HUES48 (cell line): Measurements from ENCODE around the gene ST7.

Experiments
- H3K27ac ChIP-seq: one replicate; pipeline ENCODE4 v1.7.0; 2013; ENCODE audit warnings: low read depth, low read length, inconsistent platforms
- H3K27me3 ChIP-seq: 2 replicates; pipeline ENCODE4 v1.6.1; 2013; ENCODE audit warnings: mild to moderate bottlenecking, low read length; ENCODE audit not compliant: control insufficient read depth, insufficient read depth
- H3K36me3 ChIP-seq: 2 replicates; pipeline ENCODE4 v1.6.1; 2013; ENCODE audit warnings: low read length; ENCODE audit not compliant: control insufficient read depth, insufficient read depth
- H3K4me1 ChIP-seq: 2 replicates; pipeline ENCODE4 v1.6.1; 2013; ENCODE audit warnings: mild to moderate bottlenecking, low read length; ENCODE audit not compliant: control insufficient read depth, insufficient read depth
- H3K4me3 ChIP-seq: 2 replicates; pipeline ENCODE4 v1.5.1; 2013; ENCODE audit warnings: mild to moderate bottlenecking, low read depth, low read length
- H3K9ac ChIP-seq: 2 replicates; pipeline ENCODE4 v1.6.1; 2013; ENCODE audit warnings: mild to moderate bottlenecking, low read depth, low read length, moderate library complexity
- H3K9me3 ChIP-seq: 2 replicates; pipeline ENCODE4 v1.6.1; 2013; ENCODE audit warnings: low read length; ENCODE audit not compliant: control insufficient read depth, insufficient read depth

The ST7 gene

GRCh38 chr7:117034851-117035464 lies 81.7 kb downstream of the ST7 start:
- Histone ChIP-seq H3K4me3 (no peak overlapping the region), H3K36me3 (no peaks in the 10 kb centered on the region), H3K9ac (no peak overlapping the region), H3K27ac (no peak overlapping the region), H3K9me3 (peaks cover 8% of the 10 kb centered on the region), H3K27me3 (no peaks in the 10 kb centered on the region), H3K4me1 (peaks cover 8% of the 10 kb centered on the region; the same call in 1 of the 2 replicates)

DNA sequence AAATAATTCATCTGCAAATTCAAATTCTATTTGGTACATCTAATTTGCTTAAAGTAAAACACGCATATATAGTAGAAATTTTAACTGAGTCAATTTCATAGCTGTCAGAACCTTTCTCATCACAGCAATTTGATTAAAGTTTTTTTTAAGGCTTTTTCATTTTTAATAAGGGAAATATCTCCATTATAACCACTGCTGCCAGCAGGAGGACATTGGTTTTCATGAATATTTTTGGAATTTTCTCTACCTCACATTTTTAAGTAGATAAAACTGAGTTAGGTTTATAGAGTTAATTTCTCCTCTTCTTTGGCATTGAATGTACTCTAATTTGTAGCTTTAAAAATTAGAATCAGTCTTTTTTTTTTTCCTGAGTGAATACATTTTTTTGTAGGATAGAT lies 82.2 kb downstream of the ST7 start:
- H3K4me3 ChIP-seq = no peak overlapping the region
- no peak overlapping the region for H3K9ac ChIP-seq
- peaks cover 8% of the 10 kb centered on the region; the same call in 1 of the 2 replicates for H3K4me1 ChIP-seq
- H3K9me3 ChIP-seq = peaks cover 7% of the 10 kb centered on the region
- H3K36me3 ChIP-seq = no peaks in the 10 kb centered on the region
- no peak overlapping the region for H3K27ac ChIP-seq
- no peaks in the 10 kb centered on the region for H3K27me3 ChIP-seq

DNA sequence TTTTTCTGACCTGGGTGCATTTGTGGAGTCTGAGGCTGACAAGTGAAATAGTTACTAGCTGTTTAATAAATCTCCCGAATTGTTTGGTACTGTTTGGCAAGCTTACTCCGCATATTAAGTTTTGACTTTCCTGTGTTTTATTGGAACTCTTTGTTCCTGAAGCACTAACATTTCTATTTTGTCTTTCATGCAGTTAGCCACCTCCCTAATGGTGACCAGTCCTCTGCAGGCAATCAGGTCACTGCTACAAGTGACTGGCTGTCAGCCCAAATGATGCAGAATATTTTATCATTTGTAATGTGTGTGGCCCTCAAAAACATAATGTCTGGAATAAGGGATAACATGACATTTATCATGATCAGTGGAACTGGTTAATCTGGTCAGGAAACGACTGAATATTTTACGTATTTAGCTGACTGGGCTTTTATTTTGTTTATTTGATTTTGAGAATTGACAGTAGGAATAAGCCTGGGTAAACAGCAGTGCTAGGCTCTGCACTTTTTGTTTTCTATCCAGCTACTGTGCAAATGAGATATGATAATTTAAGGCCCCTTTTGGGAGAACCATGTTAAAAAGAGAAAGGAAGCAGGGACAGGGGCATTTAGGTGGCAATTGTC lies 82.9 kb downstream of the ST7 start:
- Histone ChIP-seq H3K9ac (no peak overlapping the region), H3K27me3 (no peaks in the 10 kb centered on the region), H3K4me1 (peaks cover 8% of the 10 kb centered on the region; the same call in 1 of the 2 replicates), H3K27ac (no peak overlapping the region), H3K36me3 (no peaks in the 10 kb centered on the region), H3K4me3 (no peak overlapping the region), H3K9me3 (peaks cover 2% of the 10 kb centered on the region)

GRCh38 chr7:117036836-117037235 lies 83.5 kb downstream of the ST7 start:
- Histone ChIP-seq H3K27ac (no peak overlapping the region), H3K4me1 (peaks cover 8% of the 10 kb centered on the region; the same call in 1 of the 2 replicates), H3K9ac (no peak overlapping the region), H3K36me3 (no peaks in the 10 kb centered on the region), H3K4me3 (no peak overlapping the region), H3K27me3 (no peaks in the 10 kb centered on the region), H3K9me3 (no peaks in the 10 kb centered on the region)

- Histone ChIP-seq H3K4me1 (peaks cover 8% of the 10 kb centered on the region; the same call in 1 of the 2 replicates), H3K36me3 (no peaks in the 10 kb centered on the region), H3K27ac (no peak overlapping the region), H3K9ac (no peak overlapping the region), H3K9me3 (no peaks in the 10 kb centered on the region), H3K4me3 (no peak overlapping the region), H3K27me3 (no peaks in the 10 kb centered on the region)
Observed at GRCh38 chr7:117038408-117038807, 85.1 kb downstream of the ST7 start.

- peaks cover 8% of the 10 kb centered on the region; the same call in 1 of the 2 replicates for H3K4me1 ChIP-seq
- no peak overlapping the region for H3K9ac ChIP-seq
- no peak overlapping the region for H3K27ac ChIP-seq
- no peaks in the 10 kb centered on the region for H3K27me3 ChIP-seq
- H3K4me3 ChIP-seq = no peak overlapping the region
- no peaks in the 10 kb centered on the region for H3K36me3 ChIP-seq
- no peaks in the 10 kb centered on the region for H3K9me3 ChIP-seq
Observed at GRCh38 chr7:117041007-117041406, 87.7 kb downstream of the ST7 start.

- no peak overlapping the region for H3K9ac ChIP-seq
- peaks cover 4% of the 10 kb centered on the region; the same call in 1 of the 2 replicates for H3K4me1 ChIP-seq
- H3K27me3 ChIP-seq = no peaks in the 10 kb centered on the region
- H3K9me3 ChIP-seq = no peaks in the 10 kb centered on the region
- no peak overlapping the region for H3K27ac ChIP-seq
- H3K4me3 ChIP-seq = no peak overlapping the region
- H3K36me3 ChIP-seq = no peaks in the 10 kb centered on the region
Observed at GRCh38 chr7:117041822-117042221, 88.5 kb downstream of the ST7 start.

DNA sequence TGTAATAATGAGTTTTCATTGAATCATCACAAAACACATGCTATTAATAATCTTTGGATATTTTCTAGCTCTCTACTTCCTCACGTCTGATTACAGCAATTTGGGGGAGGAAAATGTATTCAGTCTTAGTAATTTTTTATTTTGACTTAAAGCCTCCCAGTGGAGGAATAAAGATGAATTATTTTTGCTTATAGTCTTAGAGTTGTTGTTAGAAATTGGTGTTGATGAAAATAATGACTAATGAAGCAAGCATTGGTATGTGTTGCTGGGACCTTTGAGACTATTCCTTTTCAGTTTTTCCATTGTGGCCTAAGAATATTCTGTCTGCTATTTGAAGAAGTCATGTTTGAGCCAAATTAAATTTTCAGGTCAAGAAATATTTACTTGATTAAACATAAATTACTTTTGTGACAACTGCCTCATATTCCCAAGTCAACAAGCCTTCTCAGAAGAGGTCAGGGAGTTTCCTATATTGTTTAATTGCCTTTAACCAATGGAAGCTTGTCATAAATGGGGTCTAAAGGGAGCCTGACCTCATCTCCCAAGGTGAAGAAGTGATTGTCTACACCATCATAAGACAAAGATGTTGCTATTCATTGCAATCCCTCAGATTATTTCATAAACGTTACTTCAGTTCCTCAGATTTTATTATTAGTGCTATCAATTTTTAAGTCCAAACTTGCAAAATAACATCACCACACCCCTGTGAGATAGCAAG lies 90.0 kb downstream of the ST7 start:
- Histone ChIP-seq H3K36me3 (no peaks in the 10 kb centered on the region), H3K9me3 (no peaks in the 10 kb centered on the region), H3K9ac (no peak overlapping the region), H3K4me3 (no peak overlapping the region), H3K4me1 (no peaks in the 10 kb centered on the region), H3K27me3 (no peaks in the 10 kb centered on the region), H3K27ac (no peak overlapping the region)

- no peaks in the 10 kb centered on the region for H3K4me1 ChIP-seq
- H3K27me3 ChIP-seq = no peaks in the 10 kb centered on the region
- no peak overlapping the region for H3K4me3 ChIP-seq
- H3K36me3 ChIP-seq = no peaks in the 10 kb centered on the region
- H3K27ac ChIP-seq = no peak overlapping the region
- no peaks in the 10 kb centered on the region for H3K9me3 ChIP-seq
- H3K9ac ChIP-seq = no peak overlapping the region
Observed at GRCh38 chr7:117044664-117045063, 91.4 kb downstream of the ST7 start.

DNA sequence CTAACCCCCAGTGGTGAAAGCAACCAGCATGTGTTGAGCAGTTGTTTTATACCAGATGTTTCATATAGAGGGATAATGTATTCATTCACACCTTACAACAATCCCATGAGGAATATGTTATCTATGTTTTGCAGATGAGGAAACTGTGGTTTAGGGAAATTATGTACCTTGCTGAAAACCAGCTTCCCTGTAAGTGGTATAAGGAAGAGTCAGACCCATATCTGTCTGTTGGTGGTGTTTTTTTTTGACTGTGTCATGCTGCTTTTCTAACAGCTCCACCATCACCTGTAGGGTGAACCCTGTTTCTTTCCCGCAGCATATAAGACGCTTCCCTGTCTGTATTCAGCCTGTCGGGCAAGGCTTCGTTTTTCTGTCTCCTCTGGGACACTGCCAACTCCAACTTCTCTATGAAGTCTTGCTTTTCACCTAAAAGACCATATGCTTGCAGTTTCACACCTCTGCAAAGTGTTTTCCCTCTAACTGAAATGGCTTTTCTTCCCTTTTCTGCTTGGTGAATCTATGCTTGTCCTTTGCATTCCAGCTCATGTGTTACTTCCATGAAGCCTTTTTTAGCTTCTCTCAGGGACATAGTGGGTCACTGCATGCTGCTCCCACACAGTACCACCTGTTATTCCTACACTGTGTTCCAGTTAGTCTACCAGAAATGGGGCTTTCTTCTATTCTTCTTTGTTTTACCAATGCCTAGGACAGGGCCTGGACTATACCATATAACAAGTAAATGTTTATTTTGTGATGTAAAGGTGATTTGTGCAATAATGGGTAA lies 92.8 kb downstream of the ST7 start:
- Histone ChIP-seq H3K27me3 (no peaks in the 10 kb centered on the region), H3K4me1 (no peaks in the 10 kb centered on the region), H3K9me3 (no peaks in the 10 kb centered on the region), H3K4me3 (no peak overlapping the region), H3K9ac (no peak overlapping the region), H3K27ac (no peak overlapping the region), H3K36me3 (no peaks in the 10 kb centered on the region)
